Measurements from ENCODE around the gene TTC34. TPM values are rescaled to one million over a fixed set of nuclear protein-coding genes. Genes with fewer than 3 reads are reported as not detected.

TTC34 gene
- polyA plus RNA-seq, 1 of the 3 experiments (the other 2 are of a cell fraction) = 0.16 TPM

GRCh38 chr1:2802421-2802961, 998 bp upstream of the TTC34 start:
- DNase-seq = no peak
- no peaks in the 10 kb centered on the region for H3F3A ChIP-seq (replicated peaks; ENCODE audit: insufficient read depth)
- H3K79me2 ChIP-seq (ENCODE audit: insufficient read depth) = no peaks in the 10 kb centered on the region
- H3K4me3 ChIP-seq (ENCODE audit: low read depth in 2 of 2, low read length in 1 of 2) = no peak overlapping the region
- no peaks in the 10 kb centered on the region for H3K9me3 ChIP-seq
- no peak overlapping the region for H3K27ac ChIP-seq (ENCODE audit: low read depth in 2 of 2, low read length in 1 of 2)
- H3K4me2 ChIP-seq = no peak overlapping the region
- no peak overlapping the region for H2AFZ ChIP-seq (ENCODE audit: low read depth)
- no peaks in the 10 kb centered on the region for H4K20me1 ChIP-seq (ENCODE audit: insufficient read depth)
- WGBS (ENCODE audit: low lambda C conversion rate) = 20% methylated on average over 2 of the region's 10 CpGs
- TF ChIP-seq RFX5 (IDR thresholded peaks at IDR 0.05; ENCODE audit: low read length) = no peak
- TF ChIP-seq YY1 (IDR thresholded peaks at IDR 0.05; ENCODE audit: low read depth) = no peak
- TF ChIP-seq EZH2phosphoT487 (IDR thresholded peaks at IDR 0.05; ENCODE audit: borderline replicate concordance, low read depth) = no peak
- TF ChIP-seq RCOR1 (IDR thresholded peaks at IDR 0.05; ENCODE audit: low read length) = no peak
- TF ChIP-seq, protein P1, sequence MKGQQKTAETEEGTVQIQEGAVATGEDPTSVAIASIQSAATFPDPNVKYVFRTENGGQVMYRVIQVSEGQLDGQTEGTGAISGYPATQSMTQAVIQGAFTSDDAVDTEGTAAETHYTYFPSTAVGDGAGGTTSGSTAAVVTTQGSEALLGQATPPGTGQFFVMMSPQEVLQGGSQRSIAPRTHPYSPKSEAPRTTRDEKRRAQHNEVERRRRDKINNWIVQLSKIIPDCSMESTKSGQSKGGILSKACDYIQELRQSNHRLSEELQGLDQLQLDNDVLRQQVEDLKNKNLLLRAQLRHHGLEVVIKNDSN (IDR thresholded peaks at IDR 0.05; ENCODE audit: borderline replicate concordance, low read depth) = no peak
- no peak for TF ChIP-seq GABPA (IDR thresholded peaks at IDR 0.05; ENCODE audit: low read depth)
- TF ChIP-seq, protein P2, sequence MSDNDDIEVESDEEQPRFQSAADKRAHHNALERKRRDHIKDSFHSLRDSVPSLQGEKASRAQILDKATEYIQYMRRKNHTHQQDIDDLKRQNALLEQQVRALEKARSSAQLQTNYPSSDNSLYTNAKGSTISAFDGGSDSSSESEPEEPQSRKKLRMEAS (IDR thresholded peaks at IDR 0.05; ENCODE audit: low read depth) = no peak
- TF ChIP-seq IRF3 (IDR thresholded peaks at IDR 0.05; ENCODE audit: low read depth, low read length) = no peak
- TF ChIP-seq GATA2 (CRISPR knock-in tag; IDR thresholded peaks at IDR 0.05) = no peak
- no peak for TF ChIP-seq JUND (IDR thresholded peaks at IDR 0.05)
- TF ChIP-seq RXRA (IDR thresholded peaks at IDR 0.05; ENCODE audit: borderline replicate concordance, low read depth) = no peak
- H3K9ac ChIP-seq = no peak overlapping the region
- peaks cover 21% of the 10 kb centered on the region; the same call in 1 of the 2 replicates for H3K27me3 ChIP-seq (ENCODE audit: insufficient read depth)
- no peaks in the 10 kb centered on the region for H3K9me2 ChIP-seq
- CTCF ChIA-PET = interaction anchor here (1.0 to 1.8 kb wide), 4 partner anchors 13 to 388 kb away, joined by 3 to 5 read pairs (median 3); no protein-coding TSS in a partner anchor
- POLR2A ChIA-PET = no interaction called here
- H3K4me1 ChIP-seq (ENCODE audit: control insufficient read depth in 1 of 2, insufficient read depth in 2 of 2, low read depth in 1 of 2, low read length in 1 of 2) = no peaks in the 10 kb centered on the region
- H3K36me3 ChIP-seq (replicated peaks in 1 of 2; ENCODE audit: control insufficient read depth in 1 of 2, insufficient read depth in 2 of 2, low read length in 1 of 2) = no peaks in the 10 kb centered on the region

DNA sequence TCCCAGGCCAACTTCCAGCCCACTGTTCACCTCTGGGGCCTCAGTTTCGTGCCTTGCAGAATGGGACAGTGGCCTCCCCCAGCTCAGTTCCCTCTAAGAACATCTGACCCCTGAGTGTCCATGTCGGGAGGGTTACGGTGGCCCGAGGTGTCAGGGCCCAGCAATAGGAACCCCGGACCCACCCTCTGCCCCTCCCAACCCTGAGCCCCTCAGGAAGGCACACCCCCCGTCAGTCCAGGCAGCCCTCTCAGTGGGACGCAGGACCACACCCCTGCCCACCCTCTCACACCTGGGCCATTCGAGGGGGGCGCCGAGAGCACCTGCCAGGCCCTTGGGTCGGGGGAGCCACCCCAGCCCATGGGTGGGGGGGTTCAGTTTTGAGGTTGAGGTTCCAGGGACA, 447 bp downstream of the TTC34 start:
- Histone ChIP-seq H2AFZ (ENCODE audit: low read depth) (no peak overlapping the region), H4K20me1 (ENCODE audit: insufficient read depth) (no peaks in the 10 kb centered on the region), H3K9me3 (no peaks in the 10 kb centered on the region), H3F3A (replicated peaks; ENCODE audit: insufficient read depth) (no peaks in the 10 kb centered on the region), H3K4me1 (ENCODE audit: control insufficient read depth in 1 of 2, insufficient read depth in 2 of 2, low read depth in 1 of 2, low read length in 1 of 2) (no peaks in the 10 kb centered on the region), H3K4me3 (ENCODE audit: low read depth in 2 of 2, low read length in 1 of 2) (no peak overlapping the region), H3K36me3 (replicated peaks in 1 of 2; ENCODE audit: control insufficient read depth in 1 of 2, insufficient read depth in 2 of 2, low read length in 1 of 2) (no peaks in the 10 kb centered on the region), H3K9ac (no peak overlapping the region), H3K27ac (ENCODE audit: low read depth in 2 of 2, low read length in 1 of 2) (no peak overlapping the region), H3K4me2 (no peak overlapping the region), H3K27me3 (ENCODE audit: insufficient read depth) (peaks cover 12% of the 10 kb centered on the region; the same call in 1 of the 2 replicates), H3K79me2 (ENCODE audit: insufficient read depth) (no peaks in the 10 kb centered on the region), H3K9me2 (no peaks in the 10 kb centered on the region)
- 0% methylated on average over 2 of the region's 11 CpGs for WGBS (ENCODE audit: low lambda C conversion rate)
- no peak for DNase-seq
- ChIA-PET POLR2A (no interaction called here), CTCF (interaction anchor here (0.9 to 2.1 kb wide), 3 partner anchors 9 to 382 kb away, joined by 3 to 8 read pairs (median 5); no protein-coding TSS in a partner anchor)
- TF ChIP-seq JUND (IDR thresholded peaks at IDR 0.05) (no peak), SIN3A (IDR thresholded peaks at IDR 0.05; ENCODE audit: borderline replicate concordance, low read depth, low read length) (no peak), IRF3 (IDR thresholded peaks at IDR 0.05; ENCODE audit: low read depth, low read length) (no peak), MEF2A (IDR thresholded peaks at IDR 0.05; ENCODE audit: borderline replicate concordance, low read depth) (no peak), CTCF (IDR thresholded peaks at IDR 0.05) (no peak), ZBTB33 (IDR thresholded peaks at IDR 0.05; ENCODE audit: borderline replicate concordance, low read depth) (no peak), RFX5 (IDR thresholded peaks at IDR 0.05; ENCODE audit: low read length) (no peak), TAF1 (IDR thresholded peaks at IDR 0.05; ENCODE audit: borderline replicate concordance, low read depth, low read length) (no peak), POLR2AphosphoS5 (IDR thresholded peaks at IDR 0.05; ENCODE audit: low read depth, low read length) (no peak), NRF1 (IDR thresholded peaks at IDR 0.05; ENCODE audit: low read depth, low read length) (no peak), EZH2phosphoT487 (IDR thresholded peaks at IDR 0.05; ENCODE audit: borderline replicate concordance, low read depth) (no peak), FOSL2 (IDR thresholded peaks at IDR 0.05; ENCODE audit: borderline replicate concordance, low read depth) (no peak)
- TF ChIP-seq, protein P2 (IDR thresholded peaks at IDR 0.05; ENCODE audit: low read depth) = no peak
